Kidney (tissue), 14 donors: ENCODE data around the gene PALB2. TPM values are rescaled to one million over a fixed set of nuclear protein-coding genes. Genes with fewer than 3 reads are reported as not detected.
A peak's percentile ranks its signal among the peaks of the same experiment; 100 is the strongest.

Source experiments
- DNase-seq, 5 donors: peaks; one replicate each; pipeline ENCODE4 v3.0.0-alpha.2; 2013 to 2020
- FAIRE-seq: peaks from 2 replicates; lab custom pipeline; 2012; peaks lifted over from hg19 to GRCh38; lab: Jason Lieb, UNC
- H3K27ac ChIP-seq, 2 donors: one replicate each; pipeline ENCODE4 v1.7.0; 2013; ENCODE audit warnings: low read depth in 2 of 2, low read length in 2 of 2, inconsistent platforms in 1 of 2
- H3K27me3 ChIP-seq: one replicate; pipeline ENCODE4 v1.7.1; 2013; ENCODE audit warnings: low read length, inconsistent platforms; ENCODE audit not compliant: control insufficient read depth, insufficient read depth
- H3K36me3 ChIP-seq, 3 donors: one replicate each; pipeline versions ENCODE4 v1.7.0 to v1.7.1; 2013; ENCODE audit warnings: low read length in 3 of 3, control low read depth in 1 of 3, inconsistent platforms in 1 of 3; ENCODE audit not compliant: insufficient read depth in 3 of 3, control insufficient read depth in 2 of 3
- H3K4me1 ChIP-seq, 3 donors: one replicate each; pipeline versions ENCODE4 v1.7.0 to v1.7.1; 2013; ENCODE audit warnings: low read length in 3 of 3, inconsistent platforms in 1 of 3, low read depth in 1 of 3; ENCODE audit not compliant: control insufficient read depth in 2 of 3, insufficient read depth in 2 of 3
- H3K4me3 ChIP-seq, 3 donors: one replicate each; pipeline versions ENCODE4 v1.7.0 to v1.8.1; 2013; ENCODE audit warnings: low read length in 3 of 3, control low read depth in 1 of 3, inconsistent platforms in 1 of 3
- H3K9ac ChIP-seq, 3 donors: one replicate each; pipeline versions ENCODE4 v1.7.0 to v1.7.1; 2013; ENCODE audit warnings: low read length in 3 of 3, control low read depth in 1 of 3, inconsistent platforms in 1 of 3
- H3K9me3 ChIP-seq, 3 donors: one replicate each; pipeline versions ENCODE4 v1.7.0 to v1.7.1; 2013; ENCODE audit warnings: low read length in 3 of 3, control low read depth in 1 of 3, inconsistent platforms in 1 of 3; ENCODE audit not compliant: control insufficient read depth in 2 of 3, insufficient read depth in 1 of 3
- CTCF ChIP-seq: IDR thresholded peaks from 3 replicates; pipeline ENCODE4 v1.5.1; 2012; ENCODE audit warnings: mild to moderate bottlenecking, moderate library complexity, borderline replicate concordance; ENCODE audit not compliant: insufficient read depth; ENCODE audit errors: extremely low read depth
- intact Hi-C: fragments of 100-400 bp; cut with DNase I; formaldehyde crosslinking; loops from one replicate; pipeline ENCODE4 v1.11.1; 2022
- polyA plus RNA-seq: library from polyadenylated mRNA; stranded (reverse); fragments of 350-450 nt; fragmentation: Illumina TruSeq; extraction: RNeasy Lipid Tissue Mini Kit (QIAGEN cat#74804); gene quantifications from one replicate; pipeline ENCODE4 v1.2.3, GENCODE V29; 2014; ENCODE audit warnings: low read depth, low replicate concordance; ENCODE audit not compliant: insufficient read depth
- total RNA-seq: library from RNA; stranded (reverse); fragmentation: NEBNext Ultra II Directional; extraction: Animal tissue kit (Norgen Biotek cat#: 25700); gene quantifications from one replicate; pipeline ENCODE4 v1.2.1, GENCODE V29; 2021
- donor health status: control.
- donor health status: control.
- donor health status: control.
- donor health status: control.
- donor health status: control.
- donor health status: DM: yes; HTN: yes; CAD: no.
- donor health status: Normal renal cell carcinoma (clear cell type).

The PALB2 gene
- total and polyA plus RNA-seq, 2 donors from 2014 or later, result 5.7 to 11.7 TPM

GRCh38 chr16:23683487-23683886 is 42.4 kb upstream of the PALB2 start:
- H3K9me3 ChIP-seq, result no peaks in the 10 kb centered on the region
- H3K36me3 ChIP-seq, result peaks cover 5 to 34% (median 7%) of the 10 kb centered on the region in 3 donors
- H3K4me1 ChIP-seq, result peaks cover 0 to 5% (median 0%) of the 10 kb centered on the region in 3 donors
- DNase-seq (no peak), FAIRE-seq (no peak)
- intact Hi-C loops, result no loop called here
- no peak overlapping the region for H3K4me3 ChIP-seq
- H3K27me3 ChIP-seq, result no peaks in the 10 kb centered on the region
- TF ChIP-seq CTCF, result no peak
- H3K9ac ChIP-seq, result no peak overlapping the region
- no peak overlapping the region for H3K27ac ChIP-seq

- DNase-seq (no peak), FAIRE-seq (no peak)
- Histone ChIP-seq H3K36me3 (peaks cover 5 to 22% (median 5%) of the 10 kb centered on the region in 3 donors), H3K27ac (no peak overlapping the region), H3K4me3 (no peak overlapping the region), H3K9me3 (no peaks in the 10 kb centered on the region), H3K9ac (no peak overlapping the region), H3K27me3 (no peaks in the 10 kb centered on the region), H3K4me1 (peaks cover 0 to 7% (median 0%) of the 10 kb centered on the region in 3 donors)
- intact Hi-C loops, result no loop called here
- TF ChIP-seq CTCF, result no peak
These were observed 41.1 kb upstream of the PALB2 start for GRCh38 chr16:23682181-23682580.

GRCh38 chr16:23679986-23680336 is 38.9 kb upstream of the PALB2 start:
- H3K36me3 ChIP-seq, result peaks cover 5 to 18% (median 5%) of the 10 kb centered on the region in 3 donors
- intact Hi-C loops, result no loop called here
- FAIRE-seq (no peak), DNase-seq (no peak)
- peak overlapping the region in 1 of 3 donors; percentile 45 for H3K4me3 ChIP-seq
- no peak overlapping the region for H3K9ac ChIP-seq
- H3K9me3 ChIP-seq, result no peaks in the 10 kb centered on the region
- TF ChIP-seq CTCF, result no peak
- H3K27me3 ChIP-seq, result no peaks in the 10 kb centered on the region
- H3K4me1 ChIP-seq, result peaks cover 0 to 7% (median 0%) of the 10 kb centered on the region in 3 donors
- no peak overlapping the region for H3K27ac ChIP-seq
